Bronchial smooth muscle cell (primary cell): ENCODE measurements around the gene COX5A. TPM values are rescaled to one million over a fixed set of nuclear protein-coding genes. Genes with fewer than 3 reads are reported as not detected.

Source experiments
- total RNA-seq: library from RNA; depleted of rRNA; stranded (reverse); fragments of >200 nt; gene quantifications from 2 replicates; pipeline ENCODE4 v1.2.1, GENCODE V29; 2014

Gene COX5A
- 28.9 and 30.6 TPM in 2 replicates for total RNA-seq

GRCh38 chr15:74937590-74938371, at the start of gene COX5A:
Gene COX5A (minus strand): TSS chr15:74938073. CDS start chr15:74938014, 59 bp downstream.

GRCh38 chr15:74956648-74957475, 19.0 kb upstream of the COX5A start, which contains the start of gene RPP25:
Gene RPP25 (minus strand): TSS chr15:74956772. CDS start chr15:74956583, 189 bp downstream.

GRCh38 chr15:74906450-74907162, 31.3 kb downstream of the COX5A start, which contains the start of gene FAM219B:
Gene FAM219B (minus strand): TSS chr15:74906851. CDS start chr15:74906800, 51 bp downstream.

GRCh38 chr15:74889883-74890664, 47.8 kb downstream of the COX5A start, which contains the start of gene MPI:
Gene MPI (plus strand): TSS chr15:74890042. CDS start chr15:74890074, 32 bp downstream.

GRCh38 chr15:74873036-74873755, 64.7 kb downstream of the COX5A start, which contains the start of gene SCAMP2:
Gene SCAMP2 (minus strand): TSS chr15:74873365. CDS start chr15:74873255, 110 bp downstream.

Other genes with a start within 250 kb of the COX5A start
- gene EDC3, start 242.0 kb downstream of the COX5A start, total RNA-seq: 11.0 and 11.2 TPM in 2 replicates
- 0.09 and 0.32 TPM in 2 replicates for gene CYP1A1, start 212.5 kb downstream of the COX5A start, total RNA-seq
- not detected in 2 replicates for gene CYP1A2, start 189.2 kb downstream of the COX5A start, total RNA-seq
- 20.3 and 25.5 TPM in 2 replicates for gene CSK, start 156.0 kb downstream of the COX5A start, total RNA-seq
- not detected in 2 replicates for gene LMAN1L, start 125.2 kb downstream of the COX5A start, total RNA-seq
- gene CPLX3, start 111.4 kb downstream of the COX5A start, total RNA-seq: under 0.01 TPM in 1 of 2 replicates, not detected in the other
- 7.4 and 8.2 TPM in 2 replicates for gene ULK3, start 94.9 kb downstream of the COX5A start, total RNA-seq
- gene SCAMP2, start 64.7 kb downstream of the COX5A start, total RNA-seq: 8.8 and 9.1 TPM in 2 replicates
- gene MPI, start 48.0 kb downstream of the COX5A start, total RNA-seq: 39.7 and 54.4 TPM in 2 replicates
- gene FAM219B, start 31.2 kb downstream of the COX5A start, total RNA-seq: 25.5 and 30.3 TPM in 2 replicates
- 0.34 and 1.4 TPM in 2 replicates for gene RPP25, start 18.7 kb upstream of the COX5A start, total RNA-seq
- 0.52 and 0.79 TPM in 2 replicates for gene SCAMP5, start 57.5 kb upstream of the COX5A start, total RNA-seq
- 3.1 and 5.0 TPM in 2 replicates for gene PPCDC, start 85.5 kb upstream of the COX5A start, total RNA-seq